ENCODE measurements around the gene TBC1D22A. TPM values are rescaled to one million over a fixed set of nuclear protein-coding genes. Genes with fewer than 3 reads are reported as not detected.

TBC1D22A gene
- total RNA-seq, 4 donors from 2014 or later, result 9.2 to 45.3 (median 22.8) TPM

- Histone ChIP-seq H3K27ac (no peak overlapping the region), H3K4me3 (no peak overlapping the region), H3K4me1 (peaks cover 0 to 6% of the 10 kb centered on the region in 2 donors), H3K27me3 (no peaks in the 10 kb centered on the region), H3K36me3 (no peaks in the 10 kb centered on the region), H3K9me3 (no peaks in the 10 kb centered on the region)
- intact Hi-C loops (cut with DNase I; ENCODE audit: low total_unique reads), result no loop called here
- TF ChIP-seq, protein P1, sequence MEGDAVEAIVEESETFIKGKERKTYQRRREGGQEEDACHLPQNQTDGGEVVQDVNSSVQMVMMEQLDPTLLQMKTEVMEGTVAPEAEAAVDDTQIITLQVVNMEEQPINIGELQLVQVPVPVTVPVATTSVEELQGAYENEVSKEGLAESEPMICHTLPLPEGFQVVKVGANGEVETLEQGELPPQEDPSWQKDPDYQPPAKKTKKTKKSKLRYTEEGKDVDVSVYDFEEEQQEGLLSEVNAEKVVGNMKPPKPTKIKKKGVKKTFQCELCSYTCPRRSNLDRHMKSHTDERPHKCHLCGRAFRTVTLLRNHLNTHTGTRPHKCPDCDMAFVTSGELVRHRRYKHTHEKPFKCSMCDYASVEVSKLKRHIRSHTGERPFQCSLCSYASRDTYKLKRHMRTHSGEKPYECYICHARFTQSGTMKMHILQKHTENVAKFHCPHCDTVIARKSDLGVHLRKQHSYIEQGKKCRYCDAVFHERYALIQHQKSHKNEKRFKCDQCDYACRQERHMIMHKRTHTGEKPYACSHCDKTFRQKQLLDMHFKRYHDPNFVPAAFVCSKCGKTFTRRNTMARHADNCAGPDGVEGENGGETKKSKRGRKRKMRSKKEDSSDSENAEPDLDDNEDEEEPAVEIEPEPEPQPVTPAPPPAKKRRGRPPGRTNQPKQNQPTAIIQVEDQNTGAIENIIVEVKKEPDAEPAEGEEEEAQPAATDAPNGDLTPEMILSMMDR (IDR thresholded peaks at IDR 0.05), result no peak
- no peak for TF ChIP-seq POLR2A (IDR thresholded peaks at IDR 0.05)
- no peak for DNase-seq
Measured at GRCh38 chr22:46750530-46750800, 12.0 kb upstream of the TBC1D22A start.

DNA sequence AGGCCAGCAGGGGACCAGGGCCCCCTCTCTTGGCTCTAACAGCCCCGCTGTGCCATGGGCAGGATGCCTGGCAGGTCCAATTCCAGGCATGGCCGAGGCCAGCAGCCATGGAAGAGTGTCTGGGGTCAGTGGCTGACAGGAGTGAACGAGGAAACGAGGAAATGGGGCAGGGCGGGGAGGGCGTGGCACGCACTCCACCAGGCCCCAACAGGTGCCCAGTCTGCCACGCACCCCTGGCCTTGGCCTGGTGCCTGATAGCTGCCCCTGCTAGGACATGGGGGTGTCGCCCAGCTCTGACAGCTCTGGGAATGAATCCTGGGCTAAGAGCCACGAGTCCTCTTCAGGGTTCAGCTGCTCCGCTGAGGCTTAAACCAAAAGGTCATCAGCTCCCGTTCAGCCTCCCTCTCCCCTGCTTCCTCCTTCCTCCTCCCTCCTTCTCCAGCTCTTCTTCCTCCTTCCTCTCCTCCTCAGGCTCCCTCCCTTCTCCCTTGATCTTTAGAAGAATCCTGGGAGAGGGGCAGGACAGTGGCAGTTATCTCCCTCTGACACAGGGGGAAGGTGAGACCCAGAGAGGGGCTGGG, 11.5 kb upstream of the TBC1D22A start:
- H3K4me1 ChIP-seq, result peaks cover 0 to 6% of the 10 kb centered on the region in 2 donors
- no peak for TF ChIP-seq POLR2A (IDR thresholded peaks at IDR 0.05)
- TF ChIP-seq, protein P1 (IDR thresholded peaks at IDR 0.05), result no peak
- DNase-seq, result no peak
- H3K27ac ChIP-seq, result no peak overlapping the region
- intact Hi-C loops (cut with DNase I; ENCODE audit: low total_unique reads), result no loop called here
- no peaks in the 10 kb centered on the region for H3K9me3 ChIP-seq
- no peak overlapping the region for H3K4me3 ChIP-seq
- H3K36me3 ChIP-seq, result no peaks in the 10 kb centered on the region
- no peaks in the 10 kb centered on the region for H3K27me3 ChIP-seq

DNA sequence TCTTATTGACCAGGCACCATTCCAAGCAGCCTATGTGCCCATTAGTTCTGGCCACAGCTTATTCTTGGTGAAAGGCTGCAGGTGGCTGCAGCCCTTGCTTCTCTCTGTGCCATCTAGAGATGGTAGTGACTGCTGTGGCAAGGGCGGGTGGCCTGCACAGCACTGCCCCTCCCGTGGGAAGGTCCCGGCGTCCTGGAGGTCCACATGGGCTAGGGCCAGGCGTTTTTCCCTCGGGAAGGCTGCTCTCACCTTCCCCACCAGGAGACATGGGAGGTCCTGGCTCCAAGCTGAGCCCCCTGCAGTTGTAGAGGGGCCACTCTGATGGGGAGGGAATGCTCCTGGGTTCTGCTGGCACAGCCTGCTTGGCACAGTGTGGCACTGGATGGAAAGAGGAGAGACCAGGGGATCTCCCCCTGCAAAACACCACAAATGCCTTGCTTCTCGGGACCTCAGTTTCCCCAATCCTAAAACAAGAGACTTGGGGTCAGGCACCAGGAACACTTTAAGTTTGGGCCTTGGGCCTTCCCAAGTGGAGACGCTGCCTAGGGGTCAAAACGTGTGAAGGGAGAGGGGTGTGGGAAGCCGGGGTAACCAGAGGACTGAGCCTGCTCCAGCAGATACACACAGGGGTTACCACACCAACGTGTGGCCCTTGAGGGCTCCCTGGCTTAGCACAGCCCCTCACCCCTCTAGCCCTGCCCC, 10.0 kb upstream of the TBC1D22A start:
- H3K4me1 ChIP-seq, result peaks cover 0 to 6% of the 10 kb centered on the region in 2 donors
- H3K27ac ChIP-seq, result no peak overlapping the region
- intact Hi-C loops (cut with DNase I; ENCODE audit: low total_unique reads), result no loop called here
- DNase-seq, result no peak
- no peaks in the 10 kb centered on the region for H3K27me3 ChIP-seq
- no peaks in the 10 kb centered on the region for H3K36me3 ChIP-seq
- H3K9me3 ChIP-seq, result no peaks in the 10 kb centered on the region
- H3K4me3 ChIP-seq, result no peak overlapping the region
- TF ChIP-seq, protein P1 (IDR thresholded peaks at IDR 0.05), result no peak
- no peak for TF ChIP-seq POLR2A (IDR thresholded peaks at IDR 0.05)

DNA sequence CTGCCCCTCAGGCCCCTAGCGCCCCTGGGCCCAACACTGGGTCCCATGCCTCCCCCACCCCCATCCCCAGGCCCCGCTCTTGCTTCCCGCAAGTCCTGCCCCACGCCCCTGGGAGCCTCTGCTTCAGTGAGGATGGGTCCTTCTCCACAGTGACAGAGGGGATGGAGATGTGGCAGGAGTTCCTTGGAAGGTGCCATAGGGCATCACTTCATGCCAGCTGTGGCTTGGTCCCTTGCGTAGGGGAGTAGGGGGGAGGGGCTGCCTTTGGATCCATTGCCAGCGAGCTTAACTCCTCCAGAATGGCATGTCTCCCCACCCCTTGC, 9.5 kb upstream of the TBC1D22A start:
- Histone ChIP-seq H3K9me3 (no peaks in the 10 kb centered on the region), H3K4me1 (peaks cover 0 to 6% of the 10 kb centered on the region in 2 donors)
- TF ChIP-seq, protein P1 (IDR thresholded peaks at IDR 0.05), result no peak
- TF ChIP-seq POLR2A (IDR thresholded peaks at IDR 0.05), result no peak

DNA sequence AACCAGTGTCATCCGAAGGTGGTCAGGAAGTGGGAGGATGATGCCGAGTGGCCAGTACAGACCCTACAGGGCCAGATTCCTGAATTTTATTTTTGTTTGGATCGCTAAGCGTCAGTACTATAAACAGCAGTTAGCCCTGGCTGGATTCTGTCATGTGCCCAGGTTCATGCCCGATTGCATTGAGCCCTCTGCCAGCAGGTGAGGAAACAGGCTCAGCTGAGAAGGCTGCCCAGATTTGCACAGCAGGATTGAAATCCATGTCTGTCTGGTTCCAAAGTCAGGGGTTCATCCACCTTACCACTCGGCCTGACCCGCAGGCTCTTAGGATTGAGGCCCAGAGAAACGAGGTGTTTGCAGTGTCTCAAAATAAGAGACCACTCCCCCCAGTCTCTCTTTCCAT, 9.1 kb upstream of the TBC1D22A start:
- TF ChIP-seq, protein P1 (IDR thresholded peaks at IDR 0.05), result no peak
- no peak for TF ChIP-seq POLR2A (IDR thresholded peaks at IDR 0.05)
- Histone ChIP-seq H3K36me3 (no peaks in the 10 kb centered on the region), H3K27ac (peak overlapping the region; percentile 63 to 68), H3K27me3 (no peaks in the 10 kb centered on the region), H3K4me3 (no peak overlapping the region), H3K4me1 (peaks cover 0 to 6% of the 10 kb centered on the region in 2 donors), H3K9me3 (no peaks in the 10 kb centered on the region)
- intact Hi-C loops (cut with DNase I; ENCODE audit: low total_unique reads), result no loop called here
- DNase-seq, result no peak

More for the DNA sequence above, 9.5 kb upstream of the TBC1D22A start:
- intact Hi-C loops (cut with DNase I; ENCODE audit: low total_unique reads), result no loop called here
- Histone ChIP-seq H3K4me3 (no peak overlapping the region), H3K27ac (no peak overlapping the region), H3K36me3 (no peaks in the 10 kb centered on the region), H3K27me3 (no peaks in the 10 kb centered on the region)
- DNase-seq, result no peak
